ENCODE measurements around the gene CDK14. TPM values are rescaled to one million over a fixed set of nuclear protein-coding genes. Genes with fewer than 3 reads are reported as not detected.

Gene CDK14
- total RNA-seq, 1 experiment from 2014 or later, result 57.9 TPM

- Mint-ChIP-seq H3K36me3 (peaks cover 42% of the 10 kb centered on the region), H3K27ac (peak overlapping the region; percentile 91), H3K4me1 (peaks cover 45% of the 10 kb centered on the region), H3K4me3 (no peak overlapping the region), H3K27me3 (ENCODE audit: low read depth) (no peaks in the 10 kb centered on the region), H3K9me3 (peaks cover 34% of the 10 kb centered on the region)
- CTCF ChIA-PET, result no interaction called here
- TF ChIP-seq HMGA2 (CRISPR knock-in tag; IDR thresholded peaks at IDR 0.05), result no peak
- no peak for TF ChIP-seq FOXJ3 (CRISPR knock-in tag; IDR thresholded peaks at IDR 0.05; ENCODE audit: borderline replicate concordance)
- TF ChIP-seq TCF7 (CRISPR knock-in tag; IDR thresholded peaks at IDR 0.05; ENCODE audit: low read depth), result no peak
- no peak for TF ChIP-seq ZNF281 (CRISPR knock-in tag; IDR thresholded peaks at IDR 0.05)
- no peak for TF ChIP-seq ERG (CRISPR knock-in tag; IDR thresholded peaks at IDR 0.05)
- no peak for TF ChIP-seq SMAD3 (CRISPR knock-in tag; IDR thresholded peaks at IDR 0.05; ENCODE audit: borderline replicate concordance)
- no peak for TF ChIP-seq E2F4 (CRISPR knock-in tag; IDR thresholded peaks at IDR 0.05; ENCODE audit: borderline replicate concordance, low read depth)
- no peak for TF ChIP-seq AR (CRISPR knock-in tag; IDR thresholded peaks at IDR 0.05)
- no peak for TF ChIP-seq FOXP1 (CRISPR knock-in tag; IDR thresholded peaks at IDR 0.05; ENCODE audit: borderline replicate concordance)
- TF ChIP-seq TEAD1 (CRISPR knock-in tag; IDR thresholded peaks at IDR 0.05), result no peak
- TF ChIP-seq TP53 (CRISPR knock-in tag; IDR thresholded peaks at IDR 0.05), result no peak
- no peak for TF ChIP-seq OVOL2 (CRISPR knock-in tag; IDR thresholded peaks at IDR 0.05; ENCODE audit: borderline replicate concordance)
- no peak for TF ChIP-seq IRF2 (CRISPR knock-in tag; IDR thresholded peaks at IDR 0.05; ENCODE audit: borderline replicate concordance, low read depth)
- DNase-seq (ENCODE audit: low spot score), result no peak
- POLR2A ChIA-PET, result no interaction called here
- ATAC-seq, result peak; percentile 97
These were observed 46.9 kb downstream of the CDK14 start for GRCh38 chr7:90642978-90643377.

- CTCF ChIA-PET, result interaction anchor here (1.2 kb wide), 1 partner anchor 191 kb away, joined by 4 read pairs; no protein-coding TSS in a partner anchor
- ATAC-seq (no peak), DNase-seq (ENCODE audit: low spot score) (no peak)
- TF ChIP-seq ZNF423 (CRISPR knock-in tag; IDR thresholded peaks at IDR 0.05) (no peak), USF2 (CRISPR knock-in tag; IDR thresholded peaks at IDR 0.05) (no peak), PRDM15 (CRISPR knock-in tag; IDR thresholded peaks at IDR 0.05) (no peak), JAZF1 (CRISPR knock-in tag; IDR thresholded peaks at IDR 0.05) (no peak), ZNF416 (CRISPR knock-in tag; IDR thresholded peaks at IDR 0.05) (no peak), SMAD3 (CRISPR knock-in tag; IDR thresholded peaks at IDR 0.05; ENCODE audit: borderline replicate concordance) (no peak), ZNF138 (CRISPR knock-in tag; conservative IDR thresholded peaks at IDR 0.05) (no peak), NR2C2 (CRISPR knock-in tag; IDR thresholded peaks at IDR 0.05) (no peak), ZSCAN18 (CRISPR knock-in tag; IDR thresholded peaks at IDR 0.05) (no peak), TCF7 (CRISPR knock-in tag; IDR thresholded peaks at IDR 0.05; ENCODE audit: low read depth) (no peak)
These were observed 49.7 kb downstream of the CDK14 start for GRCh38 chr7:90645784-90646183.

More at GRCh38 chr7:90645784-90646183, 49.7 kb downstream of the CDK14 start:
- Mint-ChIP-seq H3K36me3 (peaks cover 34% of the 10 kb centered on the region), H3K4me1 (peaks cover 36% of the 10 kb centered on the region), H3K27ac (peak overlapping the region; percentile 50; the same call in 1 of the 2 replicates), H3K9me3 (peaks cover 32% of the 10 kb centered on the region), H3K27me3 (ENCODE audit: low read depth) (no peaks in the 10 kb centered on the region), H3K4me3 (no peak overlapping the region)
- POLR2A ChIA-PET, result no interaction called here
